ENCODE data around the gene UNKL.

The UNKL gene

DNA sequence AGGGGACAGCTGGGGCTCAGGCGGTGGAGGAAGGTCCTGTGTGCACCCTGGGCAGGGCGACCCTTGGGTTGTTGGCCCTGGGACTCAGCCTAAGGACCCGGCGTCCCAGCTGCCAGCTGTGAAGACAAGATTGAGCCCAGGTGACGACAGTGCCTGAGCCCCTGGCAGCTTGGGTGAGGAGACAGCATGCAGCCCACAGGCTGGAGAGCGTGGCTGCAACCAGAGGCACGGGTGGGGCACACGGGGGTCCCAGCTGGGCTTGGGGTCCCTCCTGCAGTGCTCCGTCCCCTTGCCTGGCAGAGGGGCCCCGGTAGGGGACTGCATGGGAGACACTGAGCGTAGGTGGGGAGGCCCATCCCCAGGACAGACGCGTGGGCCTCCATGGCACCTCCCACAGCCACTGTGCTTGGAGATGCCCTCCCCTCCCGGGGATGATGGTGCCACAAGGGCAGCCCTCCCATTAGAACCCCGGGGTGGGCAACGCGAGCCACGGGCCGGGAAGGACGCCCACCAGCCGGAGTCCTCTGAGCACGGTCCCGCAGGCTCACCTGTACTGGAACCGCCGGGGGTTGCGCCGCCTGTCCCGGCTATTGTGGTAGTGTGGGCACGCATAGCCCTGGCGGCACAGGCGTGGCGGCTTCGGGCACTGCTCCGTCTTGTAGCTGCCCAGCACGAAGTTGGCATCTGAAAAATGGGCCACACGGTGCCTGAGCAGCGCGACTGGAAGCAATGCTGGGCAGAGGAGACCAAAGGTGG is 15.5 kb downstream of the UNKL start:
- TF ChIP-seq TAF1 (IDR thresholded peaks at IDR 0.05; ENCODE audit: borderline replicate concordance, insufficient read depth, low read length), result no peak
- TF ChIP-seq, protein P1, sequence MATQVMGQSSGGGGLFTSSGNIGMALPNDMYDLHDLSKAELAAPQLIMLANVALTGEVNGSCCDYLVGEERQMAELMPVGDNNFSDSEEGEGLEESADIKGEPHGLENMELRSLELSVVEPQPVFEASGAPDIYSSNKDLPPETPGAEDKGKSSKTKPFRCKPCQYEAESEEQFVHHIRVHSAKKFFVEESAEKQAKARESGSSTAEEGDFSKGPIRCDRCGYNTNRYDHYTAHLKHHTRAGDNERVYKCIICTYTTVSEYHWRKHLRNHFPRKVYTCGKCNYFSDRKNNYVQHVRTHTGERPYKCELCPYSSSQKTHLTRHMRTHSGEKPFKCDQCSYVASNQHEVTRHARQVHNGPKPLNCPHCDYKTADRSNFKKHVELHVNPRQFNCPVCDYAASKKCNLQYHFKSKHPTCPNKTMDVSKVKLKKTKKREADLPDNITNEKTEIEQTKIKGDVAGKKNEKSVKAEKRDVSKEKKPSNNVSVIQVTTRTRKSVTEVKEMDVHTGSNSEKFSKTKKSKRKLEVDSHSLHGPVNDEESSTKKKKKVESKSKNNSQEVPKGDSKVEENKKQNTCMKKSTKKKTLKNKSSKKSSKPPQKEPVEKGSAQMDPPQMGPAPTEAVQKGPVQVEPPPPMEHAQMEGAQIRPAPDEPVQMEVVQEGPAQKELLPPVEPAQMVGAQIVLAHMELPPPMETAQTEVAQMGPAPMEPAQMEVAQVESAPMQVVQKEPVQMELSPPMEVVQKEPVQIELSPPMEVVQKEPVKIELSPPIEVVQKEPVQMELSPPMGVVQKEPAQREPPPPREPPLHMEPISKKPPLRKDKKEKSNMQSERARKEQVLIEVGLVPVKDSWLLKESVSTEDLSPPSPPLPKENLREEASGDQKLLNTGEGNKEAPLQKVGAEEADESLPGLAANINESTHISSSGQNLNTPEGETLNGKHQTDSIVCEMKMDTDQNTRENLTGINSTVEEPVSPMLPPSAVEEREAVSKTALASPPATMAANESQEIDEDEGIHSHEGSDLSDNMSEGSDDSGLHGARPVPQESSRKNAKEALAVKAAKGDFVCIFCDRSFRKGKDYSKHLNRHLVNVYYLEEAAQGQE (IDR thresholded peaks at IDR 0.05; ENCODE audit: insufficient read depth in 1 of 2, low read depth in 2 of 2, low read length in 2 of 2), result no peak
- no peak for TF ChIP-seq FOXP2 (optimal IDR thresholded peaks at IDR 0.05; ENCODE audit: borderline replicate concordance, extremely low read depth, extremely low read length, insufficient read depth)
- TF ChIP-seq SIN3A (IDR thresholded peaks at IDR 0.05; ENCODE audit: borderline replicate concordance, insufficient read depth, low read length), result no peak
- no peak for TF ChIP-seq POLR2AphosphoS5 (IDR thresholded peaks at IDR 0.05; ENCODE audit: low read depth, low read length)

DNA sequence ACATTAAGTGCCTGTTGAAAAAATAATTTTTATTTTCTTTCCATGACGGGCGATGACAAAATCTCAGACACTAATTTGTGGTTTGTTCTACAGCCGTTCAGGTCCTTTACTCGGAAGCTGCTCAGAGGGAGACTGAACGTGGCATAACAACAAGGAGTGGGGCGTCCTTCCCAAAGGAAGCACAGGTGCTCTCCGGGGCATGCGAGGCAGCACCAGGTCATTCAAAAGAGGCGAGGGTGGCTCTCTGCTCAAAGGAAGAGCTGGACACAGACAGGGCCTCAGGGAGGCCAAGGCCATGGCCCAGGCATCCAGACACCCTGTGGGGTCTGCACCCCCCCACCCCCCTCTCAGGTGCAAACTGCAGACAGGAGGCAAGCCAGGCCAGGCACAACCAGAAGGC is 16.2 kb downstream of the UNKL start:
- TF ChIP-seq SIN3A (IDR thresholded peaks at IDR 0.05; ENCODE audit: borderline replicate concordance, insufficient read depth, low read length) (no peak), POLR2AphosphoS5 (IDR thresholded peaks at IDR 0.05; ENCODE audit: low read depth, low read length) (no peak), FOXP2 (optimal IDR thresholded peaks at IDR 0.05; ENCODE audit: borderline replicate concordance, extremely low read depth, extremely low read length, insufficient read depth) (no peak), TAF1 (IDR thresholded peaks at IDR 0.05; ENCODE audit: borderline replicate concordance, insufficient read depth, low read length) (no peak)
- TF ChIP-seq, protein P1 (IDR thresholded peaks at IDR 0.05; ENCODE audit: insufficient read depth in 1 of 2, low read depth in 2 of 2, low read length in 2 of 2), result no peak

DNA sequence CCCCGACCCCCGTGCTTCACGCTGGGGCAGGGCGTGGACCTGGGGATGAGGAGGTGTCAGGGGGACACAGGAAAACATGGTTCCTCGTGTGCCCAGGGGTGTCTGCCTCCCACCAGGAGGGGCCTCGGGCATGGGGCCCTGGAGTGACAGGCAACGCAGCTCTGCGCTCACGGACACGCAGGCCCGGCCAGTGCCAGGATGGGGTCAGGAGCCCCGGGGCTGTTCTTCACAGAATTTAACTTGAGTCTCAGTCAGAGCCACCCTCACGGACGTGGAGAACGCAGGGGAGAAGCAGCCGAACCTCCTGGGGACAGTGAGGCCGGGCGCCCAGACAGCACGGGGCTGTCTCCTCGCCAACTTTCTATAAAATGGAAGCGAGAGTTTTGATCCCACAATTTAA is 16.7 kb downstream of the UNKL start:
- TF ChIP-seq POLR2AphosphoS5 (IDR thresholded peaks at IDR 0.05; ENCODE audit: low read depth, low read length) (no peak), SIN3A (IDR thresholded peaks at IDR 0.05; ENCODE audit: borderline replicate concordance, insufficient read depth, low read length) (no peak), TAF1 (IDR thresholded peaks at IDR 0.05; ENCODE audit: borderline replicate concordance, insufficient read depth, low read length) (no peak), FOXP2 (optimal IDR thresholded peaks at IDR 0.05; ENCODE audit: borderline replicate concordance, extremely low read depth, extremely low read length, insufficient read depth) (no peak)
- TF ChIP-seq, protein P1 (IDR thresholded peaks at IDR 0.05; ENCODE audit: insufficient read depth in 1 of 2, low read depth in 2 of 2, low read length in 2 of 2), result no peak

DNA sequence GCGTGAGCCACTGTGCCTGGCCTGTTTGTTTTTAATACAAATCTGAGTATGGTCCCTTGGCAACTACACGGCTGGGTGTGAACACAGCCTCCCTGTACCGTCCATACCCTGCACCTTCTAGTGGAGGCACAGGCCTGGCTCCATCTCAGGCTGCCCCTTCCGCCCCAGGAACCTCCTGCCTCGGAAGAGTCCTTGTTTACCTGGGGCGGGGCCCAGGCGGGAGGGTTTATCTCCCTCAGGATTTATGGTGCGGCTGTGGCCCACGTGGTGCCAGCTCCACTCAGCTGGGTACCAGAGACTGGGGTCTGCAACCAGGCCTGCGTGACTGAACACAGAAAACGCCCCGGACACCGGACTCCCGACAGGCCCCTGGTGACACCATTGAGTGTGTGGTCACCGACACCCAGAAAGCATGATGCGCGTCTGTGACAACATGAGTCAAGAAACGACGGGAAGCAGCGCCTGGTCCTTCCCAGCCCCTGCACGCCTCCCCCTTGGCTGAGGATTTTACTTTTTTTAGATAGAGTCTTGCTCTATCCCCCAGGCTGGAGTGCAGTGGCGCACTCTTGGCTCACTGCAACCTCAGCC is 19.0 kb downstream of the UNKL start:
- no peak for TF ChIP-seq TAF1 (IDR thresholded peaks at IDR 0.05; ENCODE audit: borderline replicate concordance, insufficient read depth, low read length)
- TF ChIP-seq SIN3A (IDR thresholded peaks at IDR 0.05; ENCODE audit: borderline replicate concordance, insufficient read depth, low read length), result no peak
- TF ChIP-seq POLR2AphosphoS5 (IDR thresholded peaks at IDR 0.05; ENCODE audit: low read depth, low read length), result no peak
- TF ChIP-seq, protein P1 (IDR thresholded peaks at IDR 0.05; ENCODE audit: insufficient read depth in 1 of 2, low read depth in 2 of 2, low read length in 2 of 2), result no peak
- TF ChIP-seq FOXP2 (optimal IDR thresholded peaks at IDR 0.05; ENCODE audit: borderline replicate concordance, extremely low read depth, extremely low read length, insufficient read depth), result no peak
